Measurements from ENCODE around the gene INSIG1. TPM values are rescaled to one million over a fixed set of nuclear protein-coding genes. Genes with fewer than 3 reads are reported as not detected.

INSIG1 gene
- total RNA-seq, 1 experiment from 2014 or later: 108 TPM

DNA sequence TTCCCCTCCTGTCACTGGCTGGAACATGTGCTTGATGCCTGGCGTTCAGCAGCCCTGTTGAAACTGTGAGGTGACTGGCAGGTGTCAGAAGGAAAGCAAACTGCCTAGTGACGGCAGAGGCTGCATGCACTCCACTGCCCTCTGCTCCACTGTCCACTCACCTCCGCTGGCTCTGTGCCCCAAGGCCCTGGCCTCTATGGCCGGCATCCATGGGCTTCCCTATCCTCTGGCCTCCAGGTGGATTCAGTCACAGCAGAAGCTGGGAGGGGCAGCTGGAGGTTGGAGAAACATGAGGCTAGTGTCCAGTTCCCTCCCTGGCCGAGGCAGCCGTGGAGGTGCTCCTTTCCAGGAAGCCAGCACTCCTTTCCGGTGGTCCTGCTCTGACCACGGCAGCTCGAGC lies 31.2 kb upstream of the INSIG1 start:
- no peak for DNase-seq (ENCODE audit: low read depth)

DNA sequence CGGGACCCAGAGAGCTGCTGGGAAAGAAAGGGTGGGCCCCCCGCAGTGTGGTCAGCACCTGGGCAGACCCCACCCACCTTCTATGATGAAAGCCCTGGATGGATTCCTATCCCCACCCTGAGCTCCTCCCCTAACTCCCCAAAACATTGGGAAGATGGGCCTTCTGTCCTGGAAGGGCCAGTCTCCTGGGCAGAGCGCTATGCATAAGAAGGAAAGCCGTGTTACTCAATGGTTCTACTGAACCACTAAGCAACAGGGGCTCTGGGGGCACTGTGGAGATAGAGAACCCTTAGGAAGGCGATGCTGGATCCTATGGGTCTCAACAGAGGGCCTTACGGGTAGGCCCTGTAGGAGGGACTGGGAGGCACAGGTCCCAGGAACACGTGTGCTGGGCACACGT lies 30.7 kb upstream of the INSIG1 start:
- DNase-seq (ENCODE audit: low read depth): no peak

DNA sequence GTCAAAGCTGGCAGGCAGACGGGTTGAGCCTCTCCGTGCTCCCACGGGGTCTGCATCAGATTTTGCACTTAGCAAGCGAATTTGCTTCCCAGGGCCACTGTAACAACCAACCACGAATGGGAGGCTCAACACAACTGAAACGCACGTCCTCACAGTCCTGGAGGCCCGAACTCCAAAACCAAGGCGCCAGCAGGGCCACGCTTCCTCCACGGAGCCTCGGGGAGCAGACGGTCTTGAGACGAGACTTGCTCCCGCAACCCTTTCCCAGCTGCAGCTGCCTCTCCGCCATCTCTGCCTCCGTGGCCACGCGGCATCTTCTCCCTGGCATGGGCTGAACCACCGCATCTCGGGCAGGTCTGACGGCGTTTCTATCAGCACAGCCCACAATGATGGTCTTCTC lies 30.2 kb upstream of the INSIG1 start:
- DNase-seq (ENCODE audit: low read depth): no peak

DNA sequence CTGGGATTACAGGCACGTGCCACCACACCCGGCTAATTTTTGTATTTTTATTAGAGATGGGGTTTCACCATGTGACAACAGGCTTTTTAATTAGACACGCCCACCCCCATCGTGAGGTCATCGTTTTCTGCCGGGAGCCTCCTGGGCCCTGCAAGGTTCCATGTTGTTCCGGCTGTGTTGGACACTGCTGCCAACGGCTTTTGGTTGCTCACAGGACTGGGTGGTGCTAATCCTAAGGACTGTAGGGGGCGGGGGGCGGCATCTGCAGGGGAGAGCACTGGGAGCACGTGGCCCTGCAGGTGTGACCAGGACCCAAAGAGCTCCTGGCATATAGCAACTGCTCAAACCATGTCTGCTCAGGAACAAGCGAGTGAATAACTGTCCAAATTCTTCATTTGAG lies 29.5 kb upstream of the INSIG1 start:
- no peak for DNase-seq (ENCODE audit: low read depth)

DNA sequence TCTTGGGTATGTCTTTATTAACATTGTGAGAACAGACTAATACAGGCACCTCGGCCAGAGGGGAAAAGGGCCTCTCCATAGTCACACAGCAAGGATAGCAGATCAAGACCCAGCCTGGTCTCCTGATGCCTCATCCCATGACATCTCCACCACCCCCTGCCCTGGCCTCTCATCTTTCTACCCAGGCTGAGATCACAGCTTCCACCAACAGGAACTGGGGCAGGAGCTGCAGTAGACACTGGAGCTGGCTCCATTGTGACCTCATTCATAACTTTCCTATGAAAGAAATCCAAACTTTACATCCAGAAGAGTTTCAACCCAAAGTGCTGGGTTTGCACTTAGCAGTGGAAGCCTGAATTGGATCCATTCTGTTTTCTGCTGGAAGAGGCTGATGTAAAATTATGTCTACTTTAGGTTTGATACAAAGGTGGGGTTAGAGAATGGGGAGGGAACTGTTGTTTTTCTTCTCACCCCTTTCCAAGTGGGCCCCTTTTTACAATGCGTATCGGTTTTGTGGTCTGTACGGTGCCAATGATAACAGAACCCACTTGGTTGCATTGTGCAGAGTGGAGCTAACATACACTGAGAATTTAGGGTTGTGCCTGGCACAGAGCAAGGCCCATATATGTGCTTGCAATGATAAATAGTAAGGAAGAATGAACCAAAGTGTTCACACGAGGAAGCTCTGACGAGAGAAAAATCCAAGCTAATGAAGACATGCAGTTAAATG lies 28.6 kb upstream of the INSIG1 start:
- DNase-seq (ENCODE audit: low read depth): no peak

DNA sequence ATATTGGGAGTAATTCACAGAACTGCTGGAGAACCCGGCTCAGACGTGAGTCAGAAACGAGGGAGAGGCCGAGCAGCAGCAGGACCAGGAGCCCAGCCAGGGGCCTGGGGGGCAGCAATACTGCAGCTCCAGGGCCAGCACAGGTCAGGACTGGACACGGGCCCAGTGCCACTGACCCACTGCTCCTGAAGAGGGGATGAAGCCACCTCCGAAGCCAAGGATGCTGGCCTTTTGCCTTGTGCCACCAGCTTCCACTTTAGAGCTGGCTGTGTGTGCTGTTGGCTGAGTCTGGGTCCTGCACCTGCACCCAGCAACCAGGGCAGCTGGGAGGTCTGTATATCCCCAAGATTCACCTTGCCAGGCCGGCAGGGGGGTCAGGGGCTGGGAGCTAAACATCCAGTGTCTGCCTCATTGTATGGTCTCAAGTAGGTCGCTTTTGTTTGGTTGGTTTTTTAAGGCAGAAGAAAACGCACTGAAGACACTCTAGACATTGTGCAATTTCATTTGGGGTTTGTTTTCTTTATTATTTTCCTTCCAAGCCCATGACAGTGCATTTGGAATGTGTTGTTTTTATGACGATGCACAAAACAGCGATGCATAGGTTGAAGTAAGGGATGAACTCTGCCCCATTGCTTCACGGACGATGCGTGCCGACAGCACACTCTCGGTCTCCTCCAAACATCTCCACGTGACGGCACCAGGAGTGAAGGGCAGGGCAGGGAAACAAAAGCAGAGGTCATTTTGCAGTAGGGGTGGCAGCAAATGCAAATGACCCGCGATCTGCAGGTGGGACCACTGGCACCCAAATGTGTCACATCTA lies 27.7 kb upstream of the INSIG1 start:
- DNase-seq (ENCODE audit: low read depth): no peak

DNA sequence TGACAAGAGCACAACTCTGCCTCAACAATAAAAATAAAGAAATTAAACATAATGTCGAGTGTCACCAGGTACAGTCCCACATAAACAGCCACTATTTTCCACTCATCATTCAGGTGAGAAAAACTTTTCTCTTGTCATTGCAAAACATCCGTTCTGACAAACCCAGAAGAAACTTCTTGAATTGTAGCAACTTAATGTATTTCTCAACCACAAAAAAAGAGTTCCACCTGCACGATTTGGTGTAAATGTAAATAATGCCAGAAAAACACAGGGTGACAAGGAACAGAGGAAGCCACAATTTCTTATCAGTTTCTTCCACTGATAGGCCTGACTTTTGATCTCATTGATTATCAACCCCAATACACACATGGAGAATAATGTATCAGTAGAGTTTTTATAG lies 26.8 kb upstream of the INSIG1 start:
- DNase-seq (ENCODE audit: low read depth): no peak

DNA sequence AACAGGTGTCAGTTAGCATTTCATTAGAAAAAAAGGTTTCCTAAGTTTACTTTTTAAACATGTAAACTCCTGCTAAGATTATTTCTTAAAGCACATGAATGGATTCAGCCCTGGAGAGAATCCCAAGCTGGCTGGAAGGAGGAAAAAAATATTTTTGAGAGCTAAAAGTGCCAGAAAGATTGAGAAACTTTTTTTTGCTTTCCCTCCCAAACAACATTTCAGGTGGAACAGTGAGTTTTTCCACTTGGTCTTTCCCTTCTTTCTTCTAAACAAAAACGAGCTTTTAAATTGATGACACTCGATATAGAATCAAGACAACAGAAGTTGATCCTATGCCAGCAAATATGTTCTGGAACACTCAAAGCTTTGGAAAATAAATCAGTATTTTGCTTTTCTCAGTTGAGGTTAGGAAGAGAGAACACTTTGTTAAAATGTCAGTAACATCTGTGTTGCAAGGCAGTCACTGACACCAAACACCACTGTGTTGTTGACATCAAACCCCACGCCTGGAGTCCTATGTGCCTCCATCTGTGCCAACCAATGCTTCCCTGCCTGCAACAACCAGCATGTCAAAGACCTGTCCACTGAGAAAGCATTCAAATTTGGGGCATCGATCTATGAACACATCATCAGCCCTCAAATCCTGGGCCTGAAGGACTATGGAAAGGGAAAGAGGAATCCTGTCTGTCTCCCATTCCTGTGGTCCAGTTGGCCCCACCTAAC lies 22.9 kb upstream of the INSIG1 start:
- DNase-seq (ENCODE audit: low read depth): no peak

DNA sequence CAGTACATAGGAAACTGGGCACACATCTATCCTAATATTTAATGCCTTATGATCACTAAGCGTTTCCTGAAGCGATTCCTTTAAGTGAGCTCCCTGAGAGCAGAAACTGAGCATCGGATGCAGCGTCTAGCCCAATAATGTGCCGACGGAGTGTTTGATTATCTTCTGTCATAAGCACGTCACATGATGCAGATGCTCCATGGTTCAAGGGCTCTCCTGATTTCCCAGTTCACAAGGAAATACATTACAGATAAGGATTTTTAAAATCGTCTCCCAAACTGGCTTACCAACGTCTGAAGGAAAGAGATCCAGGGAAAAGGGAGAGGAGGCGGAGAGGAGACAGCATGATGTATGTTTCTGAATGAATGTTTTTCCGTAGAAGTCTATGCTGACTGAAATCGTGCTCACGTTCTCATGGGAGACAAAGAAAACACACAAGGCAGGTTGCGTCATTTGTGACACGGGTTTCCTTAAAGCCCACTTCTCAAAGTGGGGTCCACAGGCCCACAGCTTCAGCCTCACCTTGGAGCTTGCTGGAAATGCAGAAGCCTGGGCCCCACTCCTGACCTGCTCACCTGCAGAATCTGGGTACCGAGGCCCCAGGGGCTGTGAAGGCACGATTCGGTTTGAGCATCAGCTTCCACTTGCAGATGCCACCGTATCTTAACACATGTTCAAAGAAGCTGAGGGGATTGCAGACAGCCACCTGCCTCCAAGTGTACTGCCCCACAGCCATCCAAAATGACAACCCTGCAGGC lies 21.5 kb upstream of the INSIG1 start:
- no peak for DNase-seq (ENCODE audit: low read depth)

DNA sequence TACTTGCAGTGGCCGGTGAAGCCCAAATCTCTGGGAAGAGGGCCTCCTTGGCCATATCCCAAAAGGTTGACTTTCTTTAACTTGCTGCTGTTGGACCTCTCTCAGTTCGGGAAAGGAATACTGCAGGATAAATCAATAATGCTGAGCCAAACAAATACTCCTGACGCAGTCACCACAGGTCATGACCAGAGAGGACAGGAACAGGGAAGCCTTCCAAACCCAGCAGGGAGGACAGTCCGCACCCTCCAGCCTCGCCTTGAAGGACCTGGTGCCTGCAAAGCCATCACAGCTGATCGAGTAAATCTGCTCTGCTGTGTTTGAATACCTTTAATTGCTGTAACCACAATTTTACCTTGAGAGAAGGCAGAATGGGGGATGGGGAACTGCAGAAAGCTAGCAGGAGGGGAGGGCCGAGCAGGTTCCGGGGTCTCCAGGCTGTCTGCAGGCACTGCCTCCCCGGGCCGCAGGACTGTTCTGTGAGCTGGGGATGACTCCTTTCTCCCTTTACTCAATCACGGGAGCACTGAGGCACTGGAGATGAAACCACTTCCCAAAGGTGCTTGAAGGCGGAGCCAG lies 20.8 kb upstream of the INSIG1 start:
- DNase-seq (ENCODE audit: low read depth): no peak

DNA sequence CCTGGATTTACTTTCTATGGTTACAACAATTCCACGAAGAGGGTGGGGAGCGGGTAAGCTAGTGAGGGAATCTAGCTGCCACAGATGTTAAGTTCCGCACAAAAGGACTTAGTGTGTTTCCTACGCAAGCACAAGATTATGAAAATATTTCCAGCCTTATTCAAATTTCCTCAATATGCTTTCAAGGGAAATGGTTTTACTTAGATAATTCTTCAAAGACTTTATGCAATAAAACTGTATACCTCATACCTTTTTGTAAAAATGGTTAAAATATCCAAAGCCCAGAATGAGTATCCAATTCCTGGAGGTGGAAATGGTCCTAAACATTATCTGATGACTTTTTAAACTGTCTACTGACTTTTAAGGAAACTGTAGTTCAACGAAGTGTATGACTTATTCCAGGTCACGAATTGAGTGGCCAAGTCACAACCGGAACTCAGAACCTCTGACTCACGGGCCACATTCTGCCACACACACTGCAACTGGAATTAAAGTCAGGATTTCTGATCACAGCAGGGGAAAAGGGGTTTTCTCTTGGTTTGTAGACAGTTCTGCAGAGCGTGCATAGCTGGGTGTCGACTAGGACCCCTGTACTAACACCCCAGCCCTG lies 20.2 kb upstream of the INSIG1 start:
- peak; percentile 61 for DNase-seq (ENCODE audit: low read depth)

DNA sequence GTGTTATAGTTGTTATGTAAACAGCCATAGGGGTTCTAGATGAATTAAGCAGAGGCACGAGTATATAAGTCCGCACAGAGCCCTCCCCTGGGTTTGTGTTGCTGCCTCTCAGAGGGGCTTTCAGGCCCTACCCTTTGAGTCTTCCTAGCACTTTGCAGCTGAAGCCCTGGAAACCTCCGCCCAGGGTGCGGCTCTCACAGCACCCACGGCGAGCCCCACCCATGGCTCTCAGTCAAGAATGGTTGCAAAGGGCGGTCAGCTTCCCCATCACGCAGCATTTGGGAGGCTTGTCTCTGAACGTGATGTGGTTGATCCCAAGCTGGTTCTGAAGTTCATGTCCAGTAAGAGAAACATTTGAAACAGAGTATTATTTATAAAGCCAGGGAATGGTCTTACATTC lies 18.8 kb upstream of the INSIG1 start:
- DNase-seq (ENCODE audit: low read depth): no peak

DNA sequence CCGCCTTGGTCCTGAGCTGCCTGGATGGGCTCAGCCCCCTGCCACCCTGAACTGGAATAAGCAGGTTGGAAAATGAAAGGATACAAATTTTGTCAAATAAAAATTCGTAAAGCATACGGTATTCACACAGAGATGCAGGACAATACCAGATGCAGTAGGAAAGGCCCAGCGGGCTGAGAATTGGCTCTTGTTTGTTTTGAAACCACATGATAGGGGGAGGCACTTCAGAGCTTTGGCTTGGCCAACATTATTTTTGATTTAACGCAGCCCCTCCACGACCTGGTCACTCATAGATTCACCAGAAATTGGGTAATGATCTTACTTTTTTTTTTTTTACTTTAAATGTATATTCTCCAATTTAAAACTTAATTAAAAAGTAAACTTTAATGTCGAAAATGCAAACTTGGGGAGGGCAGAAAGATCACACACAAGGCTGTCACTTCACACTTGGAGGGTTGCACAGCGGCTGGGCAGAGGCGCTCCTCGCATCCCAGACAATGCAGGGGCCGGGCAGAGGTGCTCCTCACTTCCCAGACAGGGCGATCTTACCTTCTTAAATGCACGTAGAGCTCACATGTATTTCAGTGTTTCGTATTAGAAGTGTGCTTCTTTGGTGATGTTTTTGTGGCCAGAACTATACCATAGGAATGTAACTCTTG lies 17.8 kb upstream of the INSIG1 start:
- DNase-seq (ENCODE audit: low read depth): no peak

DNA sequence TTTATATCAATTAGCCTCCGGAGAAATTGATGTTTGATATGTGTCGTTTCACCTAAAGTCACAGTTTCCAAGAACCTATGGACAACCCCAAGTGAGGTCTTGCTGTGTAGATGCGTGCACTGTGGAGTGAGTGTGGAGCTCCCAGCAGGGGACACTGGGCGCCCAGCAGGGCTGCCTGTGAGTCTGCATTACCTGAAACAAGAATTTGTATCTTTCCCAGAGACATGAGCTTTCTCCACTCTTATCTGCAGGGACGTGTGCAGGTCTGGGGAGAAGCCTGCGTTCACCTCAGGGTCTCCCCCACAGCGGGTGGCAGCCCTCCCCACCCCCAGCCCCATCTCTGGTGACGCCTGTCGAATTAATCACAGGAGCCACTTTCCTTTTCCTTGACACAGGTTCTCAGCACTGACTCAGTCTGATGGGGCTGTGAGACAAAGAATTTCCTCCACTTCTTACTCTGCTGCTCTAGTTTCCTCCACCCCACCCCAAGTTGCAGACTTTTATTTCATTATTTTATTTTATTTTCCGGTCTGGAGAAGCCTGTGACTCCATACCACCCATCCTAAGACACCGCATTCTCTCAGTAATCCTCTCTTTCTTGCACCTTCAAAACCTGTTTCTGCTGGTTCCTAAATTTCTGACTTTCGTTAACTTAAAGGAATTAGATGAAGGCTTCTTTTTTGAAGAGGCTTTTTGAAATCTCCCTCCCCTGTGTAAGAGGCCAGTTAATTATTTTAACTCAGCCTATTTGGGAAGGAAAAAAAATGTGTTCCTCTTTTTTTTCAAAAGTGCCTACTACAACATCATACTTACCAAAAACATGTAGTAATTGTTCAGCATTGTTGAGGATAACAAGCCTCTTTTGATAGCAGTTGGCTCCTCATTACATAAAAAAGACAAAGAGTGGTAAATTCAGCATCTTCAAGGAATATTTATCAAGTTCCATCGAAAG lies 17.0 kb upstream of the INSIG1 start:
- DNase-seq (ENCODE audit: low read depth): no peak

DNA sequence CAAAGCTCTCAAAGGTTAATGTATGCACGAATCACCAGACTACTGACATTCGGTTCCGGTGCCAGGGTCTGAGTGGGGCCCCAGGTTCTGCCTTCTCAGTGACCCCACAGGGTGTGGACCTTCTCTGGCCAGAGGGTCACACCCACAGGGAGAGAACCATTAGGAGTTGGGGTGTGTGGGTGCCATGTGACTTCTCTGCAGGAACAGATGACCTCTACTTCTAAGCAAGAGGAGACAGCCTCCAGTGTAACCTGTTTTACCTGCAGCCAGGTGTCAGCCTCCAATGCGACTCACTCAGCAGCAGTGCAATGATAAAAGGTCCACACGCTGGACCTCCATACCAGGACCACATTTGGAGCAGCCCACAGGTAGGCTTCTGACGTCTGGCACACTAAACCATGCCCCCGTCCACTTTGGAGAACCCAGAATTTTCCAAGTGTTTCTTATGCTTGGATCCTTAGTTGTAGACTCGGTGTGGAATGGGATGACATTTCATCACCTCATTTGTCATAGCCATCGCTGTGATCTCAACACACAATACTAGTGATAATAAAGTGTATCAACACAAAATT lies 16.2 kb upstream of the INSIG1 start:
- no peak for DNase-seq (ENCODE audit: low read depth)

DNA sequence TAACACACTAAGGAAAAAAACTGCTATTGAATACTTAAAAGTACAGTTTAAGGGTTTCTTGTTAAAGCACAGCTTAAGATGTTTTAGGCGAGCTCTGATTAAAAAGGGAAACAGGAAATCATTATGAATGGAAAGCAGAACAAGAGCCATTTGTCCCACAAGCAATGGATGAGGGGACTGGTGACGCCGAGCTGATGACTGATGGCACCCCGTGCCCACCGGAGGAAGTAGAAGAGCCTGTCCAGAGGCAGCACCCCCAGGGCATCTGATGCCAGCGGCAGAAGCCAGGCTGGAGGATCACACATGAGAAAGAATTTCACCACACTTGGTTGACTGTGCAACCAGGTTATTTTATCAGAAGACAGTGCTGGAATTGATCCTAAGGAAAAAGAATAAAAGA lies 15.0 kb upstream of the INSIG1 start:
- DNase-seq (ENCODE audit: low read depth): peak; percentile 31

DNA sequence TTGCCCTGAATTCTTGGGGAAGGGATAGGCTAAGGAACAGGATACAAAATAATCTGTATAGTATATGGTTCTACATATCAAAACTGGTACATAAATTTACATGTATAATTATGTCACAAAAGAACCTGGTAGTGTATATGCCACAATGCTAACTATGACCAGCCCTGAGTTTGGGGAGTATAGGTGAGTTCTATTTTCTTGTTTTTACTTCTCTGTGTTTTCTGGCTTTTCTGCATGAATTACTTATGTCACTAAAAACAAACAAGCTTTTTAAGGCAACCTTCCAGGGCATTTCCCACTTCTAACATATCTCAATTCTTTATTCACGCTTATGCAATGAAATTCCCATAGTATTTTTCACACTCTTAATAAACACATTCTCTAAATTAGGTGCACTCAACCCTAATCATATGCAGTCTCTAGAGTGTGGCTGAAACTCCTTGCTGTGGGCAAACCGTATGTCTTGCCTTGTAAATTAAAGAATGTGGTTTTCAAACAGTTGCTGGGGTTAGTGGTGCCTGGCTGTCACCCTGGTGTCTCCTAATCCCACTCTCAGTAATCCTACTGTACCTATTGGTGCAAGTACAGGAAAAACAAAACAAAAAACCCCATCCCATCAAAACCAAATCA lies 14.0 kb upstream of the INSIG1 start:
- no peak for DNase-seq (ENCODE audit: low read depth)

DNA sequence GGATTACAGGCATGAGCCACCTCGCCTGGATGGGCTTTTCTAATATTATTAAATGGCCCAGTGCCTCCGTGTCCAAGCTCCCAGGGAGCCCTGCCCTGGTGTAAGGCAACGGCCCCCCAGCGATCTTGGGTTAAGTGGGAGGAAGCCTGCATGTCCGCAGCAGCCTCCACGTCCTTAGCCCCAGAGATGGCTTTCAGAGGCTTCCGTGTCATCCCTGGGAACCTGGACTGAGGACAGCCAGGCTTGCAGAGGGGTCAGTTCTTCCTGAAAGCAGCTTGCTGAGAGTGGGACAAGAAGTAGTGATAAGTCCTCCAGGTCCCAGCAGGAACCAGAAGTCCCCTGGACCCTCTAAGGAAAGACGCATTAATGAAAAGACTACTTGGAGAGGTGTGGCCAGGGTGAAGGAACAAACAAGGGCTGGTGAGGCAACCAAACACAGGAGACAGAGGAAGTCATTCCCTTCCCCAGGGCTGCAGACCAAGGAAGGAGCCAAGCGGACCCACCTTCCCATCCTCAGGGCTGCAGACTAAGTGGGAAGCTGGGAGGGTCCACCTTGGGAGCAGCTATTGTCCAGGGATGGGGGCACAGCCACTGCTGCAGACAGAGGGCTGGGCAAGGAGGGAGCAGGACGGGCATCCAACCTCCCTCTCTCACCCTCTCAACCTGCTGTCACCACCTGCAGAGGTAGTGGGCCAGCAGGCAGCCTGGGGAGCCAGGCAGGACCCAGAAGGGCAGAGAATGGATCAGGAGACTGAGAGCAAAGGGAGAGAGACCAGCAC lies 13.0 kb upstream of the INSIG1 start:
- DNase-seq (ENCODE audit: low read depth): no peak

All from RPMI7951 (cell line).